PC-3 (cell line): ENCODE measurements around the gene RBP2.

ENCODE experiments used
- CTCF ChIP-seq: fragments of 300-600 bp; sonication (generic); conservative IDR thresholded peaks from 2 replicates; pipeline ENCODE4 v1.5.1; 2017; ENCODE audit warnings: antibody characterized with exemption, low read depth, mild to moderate bottlenecking, low read length
- EZH2 ChIP-seq: fragments of 300-600 bp; sonication (generic); IDR thresholded peaks from one replicate; pipeline ENCODE4 v1.6.1; 2017; ENCODE audit warnings: antibody characterized with exemption, mild to moderate bottlenecking, low read length; ENCODE audit not compliant: unreplicated experiment
- EZH2phosphoT487 ChIP-seq: fragments of 300-600 bp; sonication (generic); IDR thresholded peaks from 2 replicates; pipeline ENCODE4 v1.6.1; 2018; ENCODE audit warnings: mild to moderate bottlenecking, antibody characterized with exemption, low read length, borderline replicate concordance

DNA sequence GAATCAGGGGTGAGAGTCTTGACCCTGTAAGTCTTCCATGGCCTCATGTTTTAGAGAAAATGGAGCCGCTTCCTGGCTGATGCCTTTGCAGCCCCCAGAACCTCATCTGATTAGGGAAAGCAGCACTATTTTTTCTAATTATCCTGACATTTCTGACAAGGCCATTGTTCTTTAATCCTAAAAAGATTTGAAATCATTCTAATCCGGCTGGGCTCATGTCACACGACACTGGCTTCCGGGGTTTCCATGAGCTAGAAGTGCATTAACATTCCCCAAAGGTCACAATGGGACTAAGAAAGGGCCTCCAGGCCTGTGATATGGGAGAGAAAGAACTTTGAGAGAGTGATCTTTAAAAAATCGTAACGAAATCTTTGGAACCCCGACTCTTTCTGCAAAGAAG is 33.1 kb downstream of the RBP2 start:
- TF ChIP-seq CTCF (no peak), EZH2phosphoT487 (no peak), EZH2 (no peak)
